Activated naive CD4-positive, alpha-beta T cell treated with anti-CD3 and anti-CD28 coated beads, Interleukin-2, amount 50 U/mL, for 24 hours (primary cell): ENCODE measurements around the gene ADAMTSL2.

Experiments used
- H3K27ac Mint-ChIP-seq: one replicate; pipeline ENCODE4 v1.8.0; 2021; ENCODE audit warnings: mild to moderate bottlenecking, mixed read lengths
- H3K27me3 Mint-ChIP-seq: one replicate; pipeline ENCODE4 v1.8.0; 2021; ENCODE audit warnings: mixed read lengths
- H3K36me3 Mint-ChIP-seq: one replicate; pipeline ENCODE4 v1.8.0; 2021; ENCODE audit warnings: mixed read lengths
- H3K4me1 Mint-ChIP-seq: one replicate; pipeline ENCODE4 v1.8.0; 2021; ENCODE audit warnings: mixed read lengths
- H3K4me3 Mint-ChIP-seq: one replicate; pipeline ENCODE4 v1.8.0; 2021; ENCODE audit warnings: mild to moderate bottlenecking, mixed read lengths
- H3K9me3 Mint-ChIP-seq: one replicate; pipeline ENCODE4 v1.8.0; 2021; ENCODE audit warnings: mixed read lengths

The ADAMTSL2 gene

DNA sequence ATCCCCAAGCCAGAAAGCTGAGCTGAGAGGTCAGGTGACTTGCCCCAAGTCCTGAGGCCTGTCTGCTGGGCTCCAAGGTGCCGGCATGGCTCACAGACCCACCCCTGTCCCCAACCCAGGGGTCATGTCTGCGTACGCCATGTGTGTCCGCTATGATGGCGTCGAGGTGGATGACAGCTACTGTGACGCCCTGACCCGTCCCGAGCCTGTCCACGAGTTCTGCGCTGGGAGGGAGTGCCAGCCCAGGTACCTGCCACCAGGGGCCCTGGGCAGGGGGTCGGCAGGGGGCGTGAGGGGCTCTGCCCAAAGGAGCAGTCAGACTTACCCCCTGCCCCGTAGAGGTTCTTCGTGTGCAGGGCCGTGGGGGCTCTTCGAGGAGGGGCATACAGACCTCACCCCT is 32.3 kb downstream of the ADAMTSL2 start:
- H3K4me3 Mint-ChIP-seq: no peak overlapping the region
- no peaks in the 10 kb centered on the region for H3K27me3 Mint-ChIP-seq
- peaks cover 7% of the 10 kb centered on the region for H3K4me1 Mint-ChIP-seq
- H3K9me3 Mint-ChIP-seq: no peaks in the 10 kb centered on the region
- no peaks in the 10 kb centered on the region for H3K36me3 Mint-ChIP-seq
- H3K27ac Mint-ChIP-seq: no peak overlapping the region

DNA sequence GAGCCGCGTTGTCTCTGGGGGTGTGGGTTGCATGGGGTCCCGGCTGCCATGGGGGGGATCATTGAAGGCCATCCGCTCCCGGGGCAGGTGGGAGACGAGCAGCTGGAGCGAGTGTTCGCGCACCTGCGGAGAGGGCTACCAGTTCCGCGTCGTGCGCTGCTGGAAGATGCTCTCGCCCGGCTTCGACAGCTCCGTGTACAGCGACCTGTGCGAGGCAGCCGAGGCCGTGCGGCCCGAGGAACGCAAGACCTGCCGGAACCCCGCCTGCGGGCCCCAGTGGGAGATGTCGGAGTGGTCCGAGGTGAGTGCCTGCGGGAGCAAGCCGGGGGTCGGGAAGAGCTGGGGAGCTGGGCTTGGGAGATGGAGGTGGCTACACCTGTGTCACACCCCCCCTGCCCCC is 33.7 kb downstream of the ADAMTSL2 start:
- peaks cover 4% of the 10 kb centered on the region for H3K4me1 Mint-ChIP-seq
- peak overlapping the region; percentile 17 for H3K27ac Mint-ChIP-seq
- no peaks in the 10 kb centered on the region for H3K36me3 Mint-ChIP-seq
- H3K9me3 Mint-ChIP-seq: no peaks in the 10 kb centered on the region
- no peaks in the 10 kb centered on the region for H3K27me3 Mint-ChIP-seq
- no peak overlapping the region for H3K4me3 Mint-ChIP-seq

DNA sequence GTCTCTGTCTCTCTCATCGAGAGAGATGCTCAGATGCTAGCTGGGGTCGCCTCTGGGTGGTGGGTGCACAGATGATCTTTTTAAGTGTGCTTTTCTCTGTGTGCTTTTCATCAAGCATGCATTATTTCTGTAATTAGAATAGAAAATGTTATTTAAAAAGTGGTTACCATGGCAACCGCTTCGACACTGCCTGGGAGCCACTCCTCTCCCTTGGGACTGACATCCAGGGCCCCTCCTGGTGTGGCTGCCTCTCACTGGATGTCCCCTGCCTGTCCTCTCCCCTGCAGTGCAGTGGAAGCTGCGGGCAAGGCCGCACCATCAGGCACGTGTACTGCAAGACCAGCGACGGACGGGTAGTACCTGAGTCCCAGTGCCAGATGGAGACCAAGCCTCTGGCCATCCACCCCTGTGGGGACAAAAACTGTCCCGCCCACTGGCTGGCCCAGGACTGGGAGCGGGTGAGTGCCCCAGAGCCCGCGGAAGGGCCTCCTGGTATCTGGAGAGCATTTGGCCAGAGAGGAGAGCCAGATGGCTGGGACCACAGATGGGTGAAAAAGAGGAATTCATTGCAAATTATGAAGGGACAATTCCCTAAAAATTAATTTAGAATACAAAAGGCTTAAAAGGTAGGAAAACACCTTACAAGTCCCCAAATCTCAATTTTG is 34.7 kb downstream of the ADAMTSL2 start:
- no peaks in the 10 kb centered on the region for H3K36me3 Mint-ChIP-seq
- no peaks in the 10 kb centered on the region for H3K4me1 Mint-ChIP-seq
- H3K4me3 Mint-ChIP-seq: no peak overlapping the region
- no peaks in the 10 kb centered on the region for H3K27me3 Mint-ChIP-seq
- no peak overlapping the region for H3K27ac Mint-ChIP-seq
- H3K9me3 Mint-ChIP-seq: no peaks in the 10 kb centered on the region

DNA sequence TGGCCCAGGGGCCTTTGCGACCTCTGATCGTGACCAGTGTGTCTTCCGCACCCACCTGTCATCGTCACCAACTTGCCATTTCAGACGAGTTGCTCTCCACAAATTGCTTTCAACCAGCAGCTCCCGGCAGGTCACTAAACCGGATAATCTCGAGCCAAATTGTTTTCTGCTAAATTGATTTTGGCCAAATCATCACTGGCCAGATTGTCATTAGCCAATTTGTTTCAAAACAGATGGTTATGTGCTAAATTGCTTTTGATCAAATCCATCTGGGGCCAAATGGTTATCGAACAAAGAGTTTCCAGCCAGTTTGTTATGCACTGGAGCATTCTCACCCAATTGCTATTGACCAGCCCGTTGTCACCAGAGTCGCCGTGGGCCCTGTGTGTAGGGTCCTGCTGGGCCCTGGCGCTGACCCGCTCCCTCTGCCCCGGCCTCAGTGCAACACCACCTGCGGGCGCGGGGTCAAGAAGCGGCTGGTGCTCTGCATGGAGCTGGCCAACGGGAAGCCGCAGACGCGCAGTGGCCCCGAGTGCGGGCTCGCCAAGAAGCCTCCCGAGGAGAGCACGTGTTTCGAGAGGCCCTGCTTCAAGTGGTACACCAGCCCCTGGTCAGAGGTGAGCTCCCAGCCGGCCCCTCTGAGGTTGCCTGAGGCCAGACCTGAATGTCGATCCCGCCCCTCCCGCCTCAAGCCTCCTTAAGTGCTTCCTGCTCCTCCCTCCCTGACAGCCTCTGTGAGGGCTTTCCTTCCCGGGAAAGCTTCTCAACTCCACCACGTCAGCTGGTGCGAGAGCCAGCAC is 35.6 kb downstream of the ADAMTSL2 start:
- no peaks in the 10 kb centered on the region for H3K36me3 Mint-ChIP-seq
- no peak overlapping the region for H3K27ac Mint-ChIP-seq
- H3K27me3 Mint-ChIP-seq: no peaks in the 10 kb centered on the region
- no peak overlapping the region for H3K4me3 Mint-ChIP-seq
- no peaks in the 10 kb centered on the region for H3K9me3 Mint-ChIP-seq
- H3K4me1 Mint-ChIP-seq: no peaks in the 10 kb centered on the region

GRCh38 chr9:133570691-133571080 is 36.2 kb downstream of the ADAMTSL2 start:
- no peaks in the 10 kb centered on the region for H3K36me3 Mint-ChIP-seq
- H3K4me3 Mint-ChIP-seq: no peak overlapping the region
- H3K9me3 Mint-ChIP-seq: no peaks in the 10 kb centered on the region
- H3K4me1 Mint-ChIP-seq: no peaks in the 10 kb centered on the region
- H3K27me3 Mint-ChIP-seq: no peaks in the 10 kb centered on the region
- no peak overlapping the region for H3K27ac Mint-ChIP-seq

GRCh38 chr9:133571391-133571890 is 36.9 kb downstream of the ADAMTSL2 start:
- no peak overlapping the region for H3K27ac Mint-ChIP-seq
- peaks cover under 1% of the 10 kb centered on the region for H3K27me3 Mint-ChIP-seq
- H3K4me1 Mint-ChIP-seq: peaks cover 1% of the 10 kb centered on the region
- no peaks in the 10 kb centered on the region for H3K9me3 Mint-ChIP-seq
- no peak overlapping the region for H3K4me3 Mint-ChIP-seq
- H3K36me3 Mint-ChIP-seq: no peaks in the 10 kb centered on the region

- Mint-ChIP-seq H3K27ac (no peak overlapping the region), H3K4me1 (peaks cover 7% of the 10 kb centered on the region), H3K27me3 (peaks cover 6% of the 10 kb centered on the region), H3K4me3 (no peak overlapping the region), H3K36me3 (no peaks in the 10 kb centered on the region), H3K9me3 (no peaks in the 10 kb centered on the region)
Observed at GRCh38 chr9:133571896-133572595, 37.5 kb downstream of the ADAMTSL2 start.

DNA sequence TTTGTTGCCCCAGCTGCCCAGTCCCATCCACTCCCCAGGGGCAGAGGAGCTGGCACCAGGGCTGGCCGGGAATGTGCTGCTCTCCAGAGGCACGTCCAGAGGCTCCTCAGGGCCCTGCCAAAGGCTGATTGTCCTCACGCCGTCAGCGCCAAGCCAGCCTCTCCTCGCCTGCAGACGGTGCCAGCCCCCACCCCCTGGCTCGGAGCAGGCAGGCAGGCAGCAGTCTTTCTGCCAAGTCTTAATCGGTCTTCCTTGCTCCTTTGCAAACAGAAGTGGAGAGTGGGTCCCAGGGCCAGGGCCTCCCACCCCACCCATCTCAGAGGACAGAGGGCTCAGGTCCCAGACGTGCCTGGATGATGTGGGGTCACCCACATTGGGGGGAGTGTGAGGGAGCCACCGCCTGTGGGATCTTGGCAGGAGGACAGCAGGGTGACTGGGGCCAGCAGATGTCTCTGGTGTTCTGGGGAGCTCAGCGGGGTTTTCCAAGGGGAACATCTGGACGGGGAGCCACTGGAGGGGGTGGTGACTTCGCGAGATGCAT is 38.4 kb downstream of the ADAMTSL2 start:
- Mint-ChIP-seq H3K27me3 (peaks cover 9% of the 10 kb centered on the region), H3K4me1 (peaks cover 7% of the 10 kb centered on the region), H3K9me3 (no peaks in the 10 kb centered on the region), H3K27ac (no peak overlapping the region), H3K36me3 (no peaks in the 10 kb centered on the region), H3K4me3 (no peak overlapping the region)

DNA sequence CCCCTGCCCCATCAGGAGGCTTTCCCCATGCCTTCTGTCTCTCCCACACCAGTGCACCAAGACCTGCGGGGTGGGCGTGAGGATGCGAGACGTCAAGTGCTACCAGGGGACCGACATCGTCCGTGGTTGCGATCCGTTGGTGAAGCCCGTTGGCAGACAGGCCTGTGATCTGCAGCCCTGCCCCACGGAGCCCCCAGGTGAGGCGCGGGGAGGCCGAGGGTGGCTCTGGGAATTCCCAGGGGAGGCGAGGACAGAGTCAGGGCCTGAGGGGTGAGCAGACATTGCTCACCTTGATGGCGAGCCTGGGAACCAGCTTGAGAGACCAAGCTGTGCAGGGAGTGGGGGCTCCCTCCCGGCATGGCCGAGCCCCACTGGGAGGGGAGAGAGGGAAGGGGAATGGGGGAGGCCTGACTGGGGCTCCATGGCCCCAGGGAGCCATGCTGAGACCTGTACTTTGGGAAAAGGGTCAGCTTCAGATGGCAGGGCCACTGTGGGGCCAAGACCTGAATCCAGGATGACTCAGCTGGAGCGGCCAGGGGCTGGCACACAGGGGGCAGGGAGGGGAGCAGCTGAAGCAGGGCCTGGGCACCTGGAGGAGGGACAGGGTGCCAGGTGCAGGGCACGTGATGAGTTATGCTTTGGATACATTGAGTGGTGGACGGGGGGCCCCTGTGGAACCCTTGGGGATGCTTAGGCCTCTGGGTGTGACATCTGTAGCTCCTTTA is 39.4 kb downstream of the ADAMTSL2 start:
- Mint-ChIP-seq H3K27me3 (peaks cover 9% of the 10 kb centered on the region), H3K9me3 (no peaks in the 10 kb centered on the region), H3K4me1 (peaks cover 7% of the 10 kb centered on the region), H3K36me3 (no peaks in the 10 kb centered on the region), H3K4me3 (no peak overlapping the region), H3K27ac (no peak overlapping the region)

DNA sequence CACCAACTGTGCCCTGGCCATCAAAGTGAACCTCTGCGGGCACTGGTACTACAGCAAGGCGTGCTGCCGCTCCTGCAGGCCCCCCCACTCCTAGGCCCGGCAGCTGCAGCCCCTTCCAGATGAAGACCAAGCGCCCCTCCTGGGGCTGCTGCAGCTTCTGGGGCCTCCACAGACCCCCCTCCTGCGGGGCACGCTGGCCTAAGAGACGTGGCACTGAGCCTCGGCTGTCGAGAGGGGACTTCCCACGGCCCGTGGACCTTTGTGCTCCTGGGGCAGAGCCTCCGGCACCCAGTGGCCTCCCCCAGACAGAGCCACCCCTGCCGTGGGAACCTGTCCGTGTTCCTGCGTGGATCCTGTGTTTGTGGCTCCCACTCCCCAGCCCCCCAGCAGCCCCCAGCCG is 40.3 kb downstream of the ADAMTSL2 start:
- H3K27me3 Mint-ChIP-seq: peaks cover 9% of the 10 kb centered on the region
- no peaks in the 10 kb centered on the region for H3K9me3 Mint-ChIP-seq
- peaks cover 7% of the 10 kb centered on the region for H3K4me1 Mint-ChIP-seq
- no peak overlapping the region for H3K27ac Mint-ChIP-seq
- H3K4me3 Mint-ChIP-seq: no peak overlapping the region
- no peaks in the 10 kb centered on the region for H3K36me3 Mint-ChIP-seq

- Mint-ChIP-seq H3K4me1 (peaks cover 7% of the 10 kb centered on the region), H3K27ac (no peak overlapping the region), H3K9me3 (no peaks in the 10 kb centered on the region), H3K27me3 (peaks cover 10% of the 10 kb centered on the region), H3K4me3 (no peak overlapping the region), H3K36me3 (no peaks in the 10 kb centered on the region)
Observed at GRCh38 chr9:133575186-133576030, 40.9 kb downstream of the ADAMTSL2 start.

DNA sequence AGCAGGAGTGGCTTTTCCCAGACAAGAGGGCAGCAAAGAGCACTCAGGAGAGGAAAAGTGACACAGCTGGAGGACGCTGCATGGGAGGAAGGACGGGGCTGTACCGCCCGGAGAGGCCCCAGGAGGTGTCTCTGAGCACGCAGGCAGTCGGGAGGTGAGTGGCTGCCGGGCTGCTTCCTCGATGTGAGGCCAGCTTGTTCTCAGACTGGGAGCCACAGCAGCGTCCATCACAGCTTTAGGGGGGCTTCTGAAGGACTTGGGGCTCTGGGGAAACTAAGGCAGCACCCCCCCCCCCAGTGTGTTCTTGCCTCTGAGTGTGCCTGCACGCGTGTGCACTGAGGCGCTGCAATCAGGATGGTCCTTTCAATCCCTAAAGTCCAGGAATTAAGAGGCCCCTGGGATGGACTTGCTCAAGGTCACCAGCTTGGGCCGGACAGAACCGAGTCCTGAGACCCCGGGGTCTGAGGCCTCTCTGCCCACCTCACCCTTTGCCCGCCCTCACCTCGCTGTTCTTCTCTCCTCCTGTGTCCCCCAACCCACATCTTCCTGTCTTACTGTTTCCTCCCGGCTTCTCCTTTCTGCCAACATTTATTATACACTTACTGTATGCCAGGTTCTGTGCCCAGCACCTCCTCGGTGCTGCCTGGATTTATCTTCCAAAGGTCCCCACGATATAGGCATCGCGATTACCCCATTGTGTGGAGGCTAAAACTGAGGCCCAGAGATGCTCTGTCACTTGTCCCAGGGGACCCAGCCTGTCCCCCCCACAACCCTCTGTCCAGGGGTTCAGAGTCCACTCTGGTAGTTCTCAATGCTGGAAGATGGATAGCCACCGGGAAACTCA is 41.7 kb downstream of the ADAMTSL2 start:
- peaks cover 7% of the 10 kb centered on the region for H3K4me1 Mint-ChIP-seq
- H3K27me3 Mint-ChIP-seq: peaks cover 13% of the 10 kb centered on the region

GRCh38 chr9:133576875-133577736 is 42.6 kb downstream of the ADAMTSL2 start:
- Mint-ChIP-seq H3K36me3 (no peaks in the 10 kb centered on the region), H3K4me3 (no peak overlapping the region), H3K27me3 (peaks cover 17% of the 10 kb centered on the region), H3K9me3 (no peaks in the 10 kb centered on the region), H3K4me1 (peaks cover 7% of the 10 kb centered on the region), H3K27ac (no peak overlapping the region)

More for the DNA sequence above, 41.7 kb downstream of the ADAMTSL2 start:
- Mint-ChIP-seq H3K27ac (peak overlapping the region; percentile 77), H3K4me3 (no peak overlapping the region), H3K36me3 (no peaks in the 10 kb centered on the region), H3K9me3 (no peaks in the 10 kb centered on the region)
